ENCODE data around the gene UNC5A. TPM values are rescaled to one million over a fixed set of nuclear protein-coding genes. Genes with fewer than 3 reads are reported as not detected.

The UNC5A gene
- total and polyA plus RNA-seq, 9 of the 15 experiments (the other 6 are each of a cell fraction or from before 2014, with no cell fraction given), result not detected

GRCh38 chr5:176837707-176838115, 27.4 kb downstream of the UNC5A start (continued):
- TF ChIP-seq ZNF3 (CRISPR knock-in tag; IDR thresholded peaks at IDR 0.05) (no peak), CBFA2T2 (conservative IDR thresholded peaks at IDR 0.05) (no peak), MLX (CRISPR knock-in tag; conservative IDR thresholded peaks at IDR 0.05) (peak in 1 of 2 experiments; percentile 99; a peak in 2 of 4 replicates), CEBPG (CRISPR knock-in tag; IDR thresholded peaks at IDR 0.05) (peak; percentile 49; the same call in 1 of the 2 replicates), CEBPG (tag; conservative IDR thresholded peaks at IDR 0.05 in 1 of 2, IDR thresholded peaks at IDR 0.05 in 1 of 2) (no peak), SREBF2 (CRISPR knock-in tag; IDR thresholded peaks at IDR 0.05) (peak; percentile 99; the same call in 1 of the 2 replicates), POU5F1 (IDR thresholded peaks at IDR 0.05; ENCODE audit: borderline replicate concordance, low read depth, low read length, partially characterized antibody) (no peak), SIN3B (IDR thresholded peaks at IDR 0.05; ENCODE audit: low read depth) (peak; percentile 16; the same call in 1 of the 2 replicates), ZBTB1 (CRISPR knock-in tag; IDR thresholded peaks at IDR 0.05; ENCODE audit: borderline replicate concordance, low read depth) (peak; percentile 97)
- TF ChIP-seq, protein P1, sequence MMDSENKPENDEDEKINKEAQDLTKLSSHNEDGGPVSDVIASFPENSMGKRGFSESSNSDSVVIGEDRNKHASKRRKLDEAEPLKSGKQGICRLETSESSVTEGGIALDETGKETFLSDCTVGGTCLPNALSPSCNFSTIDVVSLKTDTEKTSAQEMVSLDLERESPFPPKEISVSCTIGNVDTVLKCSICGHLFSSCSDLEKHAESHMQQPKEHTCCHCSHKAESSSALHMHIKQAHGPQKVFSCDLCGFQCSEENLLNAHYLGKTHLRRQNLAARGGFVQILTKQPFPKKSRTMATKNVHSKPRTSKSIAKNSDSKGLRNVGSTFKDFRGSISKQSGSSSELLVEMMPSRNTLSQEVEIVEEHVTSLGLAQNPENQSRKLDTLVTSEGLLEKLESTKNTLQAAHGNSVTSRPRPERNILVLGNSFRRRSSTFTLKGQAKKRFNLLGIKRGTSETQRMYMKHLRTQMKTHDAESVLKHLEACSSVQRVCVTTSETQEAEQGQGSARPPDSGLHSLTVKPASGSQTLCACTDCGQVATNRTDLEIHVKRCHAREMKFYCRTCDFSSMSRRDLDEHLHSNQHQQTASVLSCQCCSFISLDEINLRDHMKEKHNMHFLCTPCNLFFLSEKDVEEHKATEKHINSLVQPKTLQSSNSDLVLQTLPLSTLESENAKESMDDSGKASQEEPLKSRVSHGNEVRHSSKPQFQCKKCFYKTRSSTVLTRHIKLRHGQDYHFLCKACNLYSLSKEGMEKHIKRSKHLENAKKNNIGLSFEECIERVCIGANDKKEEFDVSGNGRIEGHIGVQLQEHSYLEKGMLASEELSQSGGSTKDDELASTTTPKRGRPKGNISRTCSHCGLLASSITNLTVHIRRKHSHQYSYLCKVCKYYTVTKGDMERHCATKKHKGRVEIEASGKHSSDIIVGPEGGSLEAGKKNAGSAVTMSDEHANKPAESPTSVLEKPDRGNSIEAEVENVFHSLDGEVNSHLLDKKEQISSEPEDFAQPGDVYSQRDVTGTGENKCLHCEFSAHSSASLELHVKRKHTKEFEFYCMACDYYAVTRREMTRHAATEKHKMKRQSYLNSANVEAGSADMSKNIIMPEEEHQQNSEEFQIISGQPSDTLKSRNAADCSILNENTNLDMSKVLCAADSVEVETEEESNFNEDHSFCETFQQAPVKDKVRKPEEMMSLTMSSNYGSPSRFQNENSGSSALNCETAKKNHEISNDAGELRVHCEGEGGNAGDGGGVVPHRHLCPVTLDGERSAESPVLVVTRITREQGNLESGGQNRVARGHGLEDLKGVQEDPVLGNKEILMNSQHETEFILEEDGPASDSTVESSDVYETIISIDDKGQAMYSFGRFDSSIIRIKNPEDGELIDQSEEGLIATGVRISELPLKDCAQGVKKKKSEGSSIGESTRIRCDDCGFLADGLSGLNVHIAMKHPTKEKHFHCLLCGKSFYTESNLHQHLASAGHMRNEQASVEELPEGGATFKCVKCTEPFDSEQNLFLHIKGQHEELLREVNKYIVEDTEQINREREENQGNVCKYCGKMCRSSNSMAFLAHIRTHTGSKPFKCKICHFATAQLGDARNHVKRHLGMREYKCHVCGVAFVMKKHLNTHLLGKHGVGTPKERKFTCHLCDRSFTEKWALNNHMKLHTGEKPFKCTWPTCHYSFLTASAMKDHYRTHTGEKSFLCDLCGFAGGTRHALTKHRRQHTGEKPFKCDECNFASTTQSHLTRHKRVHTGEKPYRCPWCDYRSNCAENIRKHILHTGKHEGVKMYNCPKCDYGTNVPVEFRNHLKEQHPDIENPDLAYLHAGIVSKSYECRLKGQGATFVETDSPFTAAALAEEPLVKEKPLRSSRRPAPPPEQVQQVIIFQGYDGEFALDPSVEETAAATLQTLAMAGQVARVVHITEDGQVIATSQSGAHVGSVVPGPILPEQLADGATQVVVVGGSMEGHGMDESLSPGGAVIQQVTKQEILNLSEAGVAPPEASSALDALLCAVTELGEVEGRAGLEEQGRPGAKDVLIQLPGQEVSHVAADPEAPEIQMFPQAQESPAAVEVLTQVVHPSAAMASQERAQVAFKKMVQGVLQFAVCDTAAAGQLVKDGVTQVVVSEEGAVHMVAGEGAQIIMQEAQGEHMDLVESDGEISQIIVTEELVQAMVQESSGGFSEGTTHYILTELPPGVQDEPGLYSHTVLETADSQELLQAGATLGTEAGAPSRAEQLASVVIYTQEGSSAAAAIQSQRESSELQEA (IDR thresholded peaks at IDR 0.05; ENCODE audit: low read depth), result no peak
